Lower leg skin (tissue), 3 donors: ENCODE data around the gene RTL1.

Source experiments
- POLR2A ChIP-seq, 2 donors: fragments of 450-650 bp; IDR thresholded peaks; one replicate each; pipeline ENCODE4 v1.6.1; 2016 to 2017; ENCODE audit warnings: antibody characterized with exemption in 2 of 2, mild to moderate bottlenecking in 1 of 2, moderate library complexity in 1 of 2
- TF ChIP-seq, protein P1 (sequence below), 3 donors: fragments of 450-650 bp; IDR thresholded peaks; one replicate each; pipeline ENCODE4 v1.5.1; 2016; ENCODE audit warnings: antibody characterized with exemption in 3 of 3, mild to moderate bottlenecking in 3 of 3, moderate library complexity in 2 of 3

DNA sequence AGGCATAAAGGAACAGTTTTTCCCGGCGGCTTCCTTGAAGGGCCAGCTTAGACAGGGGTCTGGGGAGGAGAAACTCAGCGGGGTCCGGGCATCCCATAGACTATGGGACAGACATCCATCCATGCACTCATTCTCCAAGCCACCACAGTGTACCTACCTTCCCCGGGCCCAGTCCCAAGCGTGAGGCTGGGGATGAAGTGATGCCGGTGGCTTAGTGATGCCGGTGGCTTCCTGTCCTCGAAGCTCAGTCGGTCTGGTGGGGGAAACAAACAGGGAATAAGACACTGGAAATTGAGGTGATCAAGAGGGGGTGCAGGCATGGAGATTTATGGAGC, 421 bp downstream of the RTL1 start:
- TF ChIP-seq, protein P1, sequence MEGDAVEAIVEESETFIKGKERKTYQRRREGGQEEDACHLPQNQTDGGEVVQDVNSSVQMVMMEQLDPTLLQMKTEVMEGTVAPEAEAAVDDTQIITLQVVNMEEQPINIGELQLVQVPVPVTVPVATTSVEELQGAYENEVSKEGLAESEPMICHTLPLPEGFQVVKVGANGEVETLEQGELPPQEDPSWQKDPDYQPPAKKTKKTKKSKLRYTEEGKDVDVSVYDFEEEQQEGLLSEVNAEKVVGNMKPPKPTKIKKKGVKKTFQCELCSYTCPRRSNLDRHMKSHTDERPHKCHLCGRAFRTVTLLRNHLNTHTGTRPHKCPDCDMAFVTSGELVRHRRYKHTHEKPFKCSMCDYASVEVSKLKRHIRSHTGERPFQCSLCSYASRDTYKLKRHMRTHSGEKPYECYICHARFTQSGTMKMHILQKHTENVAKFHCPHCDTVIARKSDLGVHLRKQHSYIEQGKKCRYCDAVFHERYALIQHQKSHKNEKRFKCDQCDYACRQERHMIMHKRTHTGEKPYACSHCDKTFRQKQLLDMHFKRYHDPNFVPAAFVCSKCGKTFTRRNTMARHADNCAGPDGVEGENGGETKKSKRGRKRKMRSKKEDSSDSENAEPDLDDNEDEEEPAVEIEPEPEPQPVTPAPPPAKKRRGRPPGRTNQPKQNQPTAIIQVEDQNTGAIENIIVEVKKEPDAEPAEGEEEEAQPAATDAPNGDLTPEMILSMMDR (IDR thresholded peaks at IDR 0.05), result no peak
- TF ChIP-seq POLR2A (IDR thresholded peaks at IDR 0.05), result no peak
